Measurements from ENCODE around the gene EML6. TPM values are rescaled to one million over a fixed set of nuclear protein-coding genes. Genes with fewer than 3 reads are reported as not detected.

The EML6 gene
- total RNA-seq, 1 donor from 2014 or later = 29.7 TPM

DNA sequence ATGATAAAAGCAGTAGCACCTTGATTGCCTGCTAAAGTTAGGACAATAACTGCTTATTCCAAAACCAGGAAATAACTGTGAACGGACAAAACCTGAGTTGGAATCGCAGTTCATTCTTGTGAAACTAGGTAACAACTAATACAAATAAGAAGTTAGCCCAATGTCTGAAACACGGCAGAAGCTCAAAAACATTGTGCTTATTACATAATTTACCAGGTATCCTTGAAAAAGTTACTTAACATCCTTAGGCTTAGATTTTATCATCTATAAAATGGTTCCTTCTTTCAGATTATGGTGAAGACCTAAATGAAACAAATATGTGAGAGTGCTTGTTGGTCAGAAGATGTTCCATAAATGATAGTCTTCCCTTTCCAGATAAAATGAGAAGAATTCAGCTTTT is 294.4 kb downstream of the EML6 start:
- DNase-seq (ENCODE audit: low read depth) = no peak

DNA sequence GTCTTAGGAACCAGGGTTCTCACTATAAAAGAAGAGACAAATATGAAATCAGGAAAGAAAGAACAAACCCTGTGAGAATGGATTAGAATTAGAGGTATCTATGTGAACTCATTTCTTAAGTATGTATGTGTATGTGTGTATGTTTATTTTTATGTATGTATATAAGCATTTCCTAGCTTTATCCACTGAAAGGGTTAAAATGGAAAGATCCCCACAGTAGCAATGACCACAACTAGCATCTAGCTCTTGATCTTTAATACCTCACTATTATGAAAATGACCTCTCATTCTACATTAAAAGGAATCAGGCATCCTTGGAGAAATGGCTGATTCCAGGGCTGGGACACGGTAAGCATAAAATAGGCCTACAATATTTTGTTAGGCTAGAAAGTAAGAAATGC is 295.2 kb downstream of the EML6 start:
- DNase-seq (ENCODE audit: low read depth) = no peak

GRCh38 chr2:55019526-55020258 is 296.2 kb downstream of the EML6 start:
- no peak for DNase-seq (ENCODE audit: low read depth)

Measured in myocyte (in vitro differentiated cells).